OCI-LY7 (cell line): ENCODE results near the gene RPRD2. TPM values are rescaled to one million over a fixed set of nuclear protein-coding genes. Genes with fewer than 3 reads are reported as not detected.
A peak's percentile ranks its signal among the peaks of the same experiment; 100 is the strongest.

ENCODE experiments used
- BruUV-seq: library from RNA; stranded (reverse); fragments of 400-500 nt; replicated peaks from 2 replicates; lab custom pipeline; 2021; lab: Mats Ljungman, UMichigan
- CTCF ChIA-PET: fragments of 300-600 bp; sonication (Branson Sonifier 250); formaldehyde crosslinking; loops from one replicate; lab custom pipeline; 2022; ENCODE audit warnings: antibody characterized with exemption; ENCODE audit not compliant: unreplicated experiment; lab: Charles Lee
- POLR2A ChIA-PET: fragments of 300-600 bp; sonication (Branson Sonifier 250); formaldehyde crosslinking; loops from one replicate; lab custom pipeline; 2022; ENCODE audit warnings: antibody characterized with exemption; lab: Charles Lee
- DNase-seq: peaks from one replicate; pipeline ENCODE4 v3.0.0-alpha.2; 2015; ENCODE audit warnings: low spot score
- H2AFZ ChIP-seq: fragments of 200-600 bp; sonication (generic), shearing (Covaris generic); 2 replicates; pipeline ENCODE4 v1.6.1; 2014; ENCODE audit warnings: mild to moderate bottlenecking, antibody characterized with exemption, low read length, moderate library complexity
- H3K27ac ChIP-seq: fragments of 200-600 bp; sonication (generic); 2 replicates; pipeline ENCODE4 v1.5.1; 2014; ENCODE audit warnings: mixed run types, low read depth, mild to moderate bottlenecking, moderate library complexity, low read length, inconsistent platforms; ENCODE audit not compliant: poor library complexity, severe bottlenecking
- H3K36me3 ChIP-seq: fragments of 200-600 bp; sonication (generic); 2 replicates; pipeline ENCODE4 v1.6.1; 2014; ENCODE audit warnings: mild to moderate bottlenecking, antibody characterized with exemption, low read length, moderate library complexity, mixed read lengths; ENCODE audit not compliant: insufficient read depth
- H3K4me1 ChIP-seq: fragments of 200-600 bp; sonication (generic); 2 replicates; pipeline ENCODE4 v1.5.1; 2014; ENCODE audit warnings: mild to moderate bottlenecking, low read length; ENCODE audit not compliant: insufficient read depth, poor library complexity, severe bottlenecking
- H3K4me2 ChIP-seq: fragments of 200-600 bp; sonication (generic); 2 replicates; pipeline ENCODE4 v1.6.1; 2014; ENCODE audit warnings: mild to moderate bottlenecking, low read length
- H3K4me3 ChIP-seq: fragments of 200-600 bp; sonication (generic); 2 replicates; pipeline ENCODE4 v1.5.1; 2014; ENCODE audit warnings: mild to moderate bottlenecking, low read depth, low read length; ENCODE audit not compliant: poor library complexity, severe bottlenecking
- H3K79me2 ChIP-seq: fragments of 200-600 bp; sonication (generic); 2 replicates; pipeline ENCODE4 v1.6.1; 2016; ENCODE audit warnings: low read depth, mild to moderate bottlenecking, low read length, moderate library complexity, mixed read lengths; ENCODE audit not compliant: insufficient read depth
- H3K9me2 ChIP-seq: fragments of 200-600 bp; sonication (generic); 2 replicates; pipeline ENCODE4 v1.6.1; 2016; ENCODE audit warnings: mild to moderate bottlenecking, low read length, mixed read lengths; ENCODE audit not compliant: insufficient read depth
- H3K9me3 ChIP-seq: fragments of 200-600 bp; sonication (generic); 2 replicates; pipeline ENCODE4 v1.6.1; 2014; ENCODE audit warnings: mild to moderate bottlenecking, mixed run types, low read length, mixed read lengths
- H4K20me1 ChIP-seq: fragments of 200-600 bp; sonication (generic); 2 replicates; pipeline ENCODE4 v1.6.1; 2014; ENCODE audit warnings: mild to moderate bottlenecking, antibody characterized with exemption, low read length, moderate library complexity, mixed read lengths; ENCODE audit not compliant: insufficient read depth
- CTCF ChIP-seq: fragments of 200-600 bp; sonication (generic); conservative IDR thresholded peaks from 2 replicates; pipeline ENCODE4 v1.5.1; 2014; ENCODE audit warnings: mild to moderate bottlenecking, antibody characterized with exemption, low read length, moderate library complexity, mixed read lengths
- EZH2phosphoT487 ChIP-seq: fragments of 200-600 bp; sonication (generic); IDR thresholded peaks from 2 replicates; pipeline ENCODE4 v1.6.1; 2018; ENCODE audit warnings: low read depth, borderline replicate concordance, mild to moderate bottlenecking, mixed run types, antibody characterized with exemption, low read length, moderate library complexity, mixed read lengths
- intact Hi-C: fragments of 100-400 bp; cut with micrococcal nuclease; formaldehyde crosslinking; loops from one replicate; pipeline ENCODE4 v1.10.0; 2022; ENCODE audit not compliant: unreplicated experiment
- total RNA-seq, 2 experiments: library from RNA; depleted of rRNA in 1 of 2; stranded (reverse); fragments of >200 nt in 1 of 2; shearing (Covaris generic) in 1 of 2; gene quantifications; 2 replicates each; pipeline ENCODE4 v1.2.3, GENCODE V29; 2014 to 2022

RPRD2 gene
- total RNA-seq, 2 experiments from 2014 or later: 17.0 to 39.7 TPM

GRCh38 chr1:150479927-150480352 lies 116.0 kb downstream of the RPRD2 start:
- DNase-seq: no peak
- H3K9me3 ChIP-seq: no peaks in the 10 kb centered on the region
- no peak overlapping the region for H2AFZ ChIP-seq
- CTCF ChIA-PET: no interaction called here
- no peak overlapping the region for H3K27ac ChIP-seq
- POLR2A ChIA-PET: interaction anchor here (0.5 kb wide), 1 partner anchor 107 kb away, joined by 4 read pairs; no protein-coding TSS in a partner anchor
- H3K4me2 ChIP-seq: no peak overlapping the region
- no TSS peak for BruUV-seq
- no peak for TF ChIP-seq CTCF
- no peak for TF ChIP-seq EZH2phosphoT487
- H3K79me2 ChIP-seq: no peaks in the 10 kb centered on the region
- no peaks in the 10 kb centered on the region for H4K20me1 ChIP-seq
- H3K4me3 ChIP-seq: no peak overlapping the region
- intact Hi-C loops: loop anchor here (10.0 kb wide), 1 partner anchor 145 kb away; the partner anchor contains the start of gene ENSA
- H3K9me2 ChIP-seq: no peaks in the 10 kb centered on the region
- no peaks in the 10 kb centered on the region for H3K36me3 ChIP-seq
- H3K4me1 ChIP-seq: peaks cover 2% of the 10 kb centered on the region

- Histone ChIP-seq H3K9me3 (no peaks in the 10 kb centered on the region), H3K79me2 (peaks cover 18% of the 10 kb centered on the region; the same call in 1 of the 2 replicates), H2AFZ (peak overlapping the region; percentile 63; the same call in 1 of the 2 replicates), H3K4me2 (no peak overlapping the region), H3K36me3 (peaks cover 8% of the 10 kb centered on the region; the same call in 1 of the 2 replicates), H3K27ac (no peak overlapping the region), H3K9me2 (no peaks in the 10 kb centered on the region), H3K4me3 (no peak overlapping the region), H3K4me1 (peaks cover 18% of the 10 kb centered on the region), H4K20me1 (no peaks in the 10 kb centered on the region)
- intact Hi-C loops: loop anchor here (10.0 kb wide), 1 partner anchor 140 kb away; the partner anchor contains the start of gene ENSA
- POLR2A ChIA-PET: no interaction called here
- no TSS peak for BruUV-seq
- CTCF ChIA-PET: no interaction called here
- TF ChIP-seq EZH2phosphoT487 (no peak), CTCF (no peak)
- DNase-seq: no peak
These were observed 120.5 kb downstream of the RPRD2 start for GRCh38 chr1:150484431-150484830.

- no peak for TF ChIP-seq EZH2phosphoT487
- TF ChIP-seq CTCF: peak; percentile 60
- CTCF ChIA-PET: no interaction called here
- Histone ChIP-seq H3K4me3 (no peak overlapping the region), H3K4me1 (peaks cover 18% of the 10 kb centered on the region), H3K4me2 (no peak overlapping the region), H3K79me2 (peaks cover 18% of the 10 kb centered on the region; the same call in 1 of the 2 replicates), H4K20me1 (no peaks in the 10 kb centered on the region), H3K36me3 (peaks cover 10% of the 10 kb centered on the region; the same call in 1 of the 2 replicates), H2AFZ (peak overlapping the region; percentile 63; the same call in 1 of the 2 replicates), H3K27ac (no peak overlapping the region), H3K9me3 (no peaks in the 10 kb centered on the region), H3K9me2 (no peaks in the 10 kb centered on the region)
- BruUV-seq: no TSS peak
- intact Hi-C loops: loop anchor here (1.0 to 10.0 kb wide), 2 partner anchors 75 to 140 kb away; partner anchors contain the start of gene ENSA
- POLR2A ChIA-PET: interaction anchor here (1.0 to 1.1 kb wide), 2 partner anchors 10 to 30 kb away, joined by 3 to 4 read pairs; no protein-coding TSS in a partner anchor
- DNase-seq: peak; percentile 29
These were observed 120.9 kb downstream of the RPRD2 start for GRCh38 chr1:150484861-150485260.
